Stimulated activated CD4-positive, alpha-beta T cell treated with anti-CD3 and anti-CD28 coated beads, TNF-alpha, amount 100 ng/mL, for 48 hours (primary cell): Measurements from ENCODE around the gene PDE4D.
A peak's percentile ranks its signal among the peaks of the same experiment; 100 is the strongest.
"Not testable (repeated sequence)": the region's sequence is repeated elsewhere in the genome, so short reads cannot be mapped to it uniquely, and the experiment has no call there.

Source experiments
- DNase-seq, 3 donors: peaks; one replicate each; pipeline ENCODE4 v3.0.0-alpha.2; 2020; ENCODE audit warnings: low read depth in 3 of 3

PDE4D gene

GRCh38 chr5:59328709-59329296 lies 564.7 kb downstream of the PDE4D start:
- no peak for DNase-seq

- no peak for DNase-seq
Observed at GRCh38 chr5:59327191-59327980, 566.1 kb downstream of the PDE4D start.

GRCh38 chr5:59326596-59326995 lies 566.9 kb downstream of the PDE4D start:
- no peak for DNase-seq

GRCh38 chr5:59325070-59325469 lies 568.5 kb downstream of the PDE4D start:
- no peak for DNase-seq

GRCh38 chr5:59322894-59323293 lies 570.6 kb downstream of the PDE4D start:
- no peak for DNase-seq

- DNase-seq = no peak
Observed at GRCh38 chr5:59322058-59322457, 571.5 kb downstream of the PDE4D start.

- no peak for DNase-seq
Observed at GRCh38 chr5:59321642-59322041, 571.9 kb downstream of the PDE4D start.

GRCh38 chr5:59320420-59320819 lies 573.1 kb downstream of the PDE4D start:
- no peak for DNase-seq

- DNase-seq = no peak
Observed at GRCh38 chr5:59319250-59319649, 574.3 kb downstream of the PDE4D start.

GRCh38 chr5:59317774-59318205 lies 575.7 kb downstream of the PDE4D start:
- no peak for DNase-seq

- DNase-seq = no peak
Observed at GRCh38 chr5:59317023-59317773, 576.3 kb downstream of the PDE4D start.

- DNase-seq = no peak
Observed at GRCh38 chr5:59312223-59312622, 581.3 kb downstream of the PDE4D start.

- not testable (repeated sequence) for DNase-seq
Observed at GRCh38 chr5:59308685-59309084, 584.8 kb downstream of the PDE4D start.

- DNase-seq = not testable (repeated sequence)
Observed at GRCh38 chr5:59303289-59303716, 590.2 kb downstream of the PDE4D start.

- DNase-seq = not testable (repeated sequence)
Observed at GRCh38 chr5:59302509-59302908, 591.0 kb downstream of the PDE4D start.

GRCh38 chr5:59301727-59302126 lies 591.8 kb downstream of the PDE4D start:
- no peak for DNase-seq

- no peak for DNase-seq
Observed at GRCh38 chr5:59300930-59301329, 592.6 kb downstream of the PDE4D start.

- DNase-seq = no peak
Observed at GRCh38 chr5:59299006-59299405, 594.5 kb downstream of the PDE4D start.

- DNase-seq = no peak
Observed at GRCh38 chr5:59296317-59297264, 596.9 kb downstream of the PDE4D start.

- peak in 1 of 3 donors; percentile 3 for DNase-seq
Observed at GRCh38 chr5:59293700-59294099, 599.8 kb downstream of the PDE4D start.

GRCh38 chr5:59291941-59292340 lies 601.6 kb downstream of the PDE4D start:
- DNase-seq = no peak
